Glutamatergic neuron (in vitro differentiated cells): ENCODE measurements around the gene COL20A1. TPM values are rescaled to one million over a fixed set of nuclear protein-coding genes. Genes with fewer than 3 reads are reported as not detected.

ENCODE experiments used
- DNase-seq: peaks from one replicate; pipeline ENCODE4 v3.0.0; 2022
- H3K27ac Mint-ChIP-seq: one replicate; pipeline ENCODE4 v1.8.0; 2020; ENCODE audit warnings: mild to moderate bottlenecking, mixed read lengths, inconsistent platforms; ENCODE audit not compliant: unreplicated experiment
- H3K27me3 Mint-ChIP-seq: one replicate; pipeline ENCODE4 v1.8.0; 2020; ENCODE audit warnings: mild to moderate bottlenecking, moderate library complexity, mixed read lengths, inconsistent platforms; ENCODE audit not compliant: unreplicated experiment
- H3K36me3 Mint-ChIP-seq: one replicate; pipeline ENCODE4 v1.8.0; 2020; ENCODE audit warnings: mild to moderate bottlenecking, mixed read lengths, inconsistent platforms; ENCODE audit not compliant: unreplicated experiment
- H3K4me1 Mint-ChIP-seq: one replicate; pipeline ENCODE4 v1.8.0; 2020; ENCODE audit warnings: mild to moderate bottlenecking, low read depth, mixed read lengths, inconsistent platforms; ENCODE audit not compliant: unreplicated experiment
- H3K4me3 Mint-ChIP-seq: one replicate; pipeline ENCODE4 v1.8.0; 2020; ENCODE audit warnings: mild to moderate bottlenecking, mixed read lengths, inconsistent platforms; ENCODE audit not compliant: unreplicated experiment
- H3K9me3 Mint-ChIP-seq: one replicate; pipeline ENCODE4 v1.8.0; 2020; ENCODE audit warnings: mild to moderate bottlenecking, moderate library complexity, mixed read lengths, inconsistent platforms; ENCODE audit not compliant: unreplicated experiment
- CTCF ChIP-seq: fragments of 200-600 bp; sonication (generic); IDR thresholded peaks from one replicate; pipeline ENCODE4 v1.5.0; 2021; ENCODE audit not compliant: partially characterized antibody, unreplicated experiment
- total RNA-seq: library from RNA; stranded (reverse); fragmentation: NEBNext Ultra II Directional; extraction: Animal tissue kit (Norgen Biotek cat#: 25700); gene quantifications from one replicate; pipeline ENCODE4 v1.2.1, GENCODE V29; 2021; ENCODE audit not compliant: unreplicated experiment

The COL20A1 gene
- total RNA-seq, 1 donor from 2014 or later: 2.1 TPM

GRCh38 chr20:63289311-63290135, 3.5 kb upstream of the COL20A1 start:
- H3K27ac Mint-ChIP-seq: no peak overlapping the region
- DNase-seq: no peak
- peaks cover 2% of the 10 kb centered on the region for H3K9me3 Mint-ChIP-seq
- peaks cover 1% of the 10 kb centered on the region for H3K4me1 Mint-ChIP-seq
- TF ChIP-seq CTCF: no peak
- H3K4me3 Mint-ChIP-seq: no peak overlapping the region
- no peaks in the 10 kb centered on the region for H3K36me3 Mint-ChIP-seq
- peaks cover 7% of the 10 kb centered on the region for H3K27me3 Mint-ChIP-seq

GRCh38 chr20:63290136-63290676, 2.8 kb upstream of the COL20A1 start:
- H3K9me3 Mint-ChIP-seq: peaks cover 2% of the 10 kb centered on the region
- peaks cover 1% of the 10 kb centered on the region for H3K4me1 Mint-ChIP-seq
- H3K36me3 Mint-ChIP-seq: no peaks in the 10 kb centered on the region
- no peak overlapping the region for H3K27ac Mint-ChIP-seq
- no peak for DNase-seq
- H3K4me3 Mint-ChIP-seq: no peak overlapping the region
- no peak for TF ChIP-seq CTCF
- peaks cover 7% of the 10 kb centered on the region for H3K27me3 Mint-ChIP-seq

GRCh38 chr20:63290677-63291472, 2.1 kb upstream of the COL20A1 start:
- Mint-ChIP-seq H3K9me3 (peaks cover 2% of the 10 kb centered on the region), H3K4me3 (no peak overlapping the region), H3K27ac (no peak overlapping the region), H3K4me1 (peaks cover 1% of the 10 kb centered on the region), H3K36me3 (no peaks in the 10 kb centered on the region), H3K27me3 (peaks cover 6% of the 10 kb centered on the region)
- DNase-seq: peak; percentile 77
- peak; percentile 78 for TF ChIP-seq CTCF

- H3K4me1 Mint-ChIP-seq: peaks cover 1% of the 10 kb centered on the region
- no peak for TF ChIP-seq CTCF
- peaks cover 5% of the 10 kb centered on the region for H3K27me3 Mint-ChIP-seq
- peaks cover 2% of the 10 kb centered on the region for H3K9me3 Mint-ChIP-seq
- H3K27ac Mint-ChIP-seq: no peak overlapping the region
- no peak for DNase-seq
- no peak overlapping the region for H3K4me3 Mint-ChIP-seq
- no peaks in the 10 kb centered on the region for H3K36me3 Mint-ChIP-seq
Observed at GRCh38 chr20:63291811-63292210, 1.2 kb upstream of the COL20A1 start.

- Mint-ChIP-seq H3K4me3 (no peak overlapping the region), H3K27ac (no peak overlapping the region), H3K4me1 (peaks cover 1% of the 10 kb centered on the region), H3K9me3 (peaks cover 2% of the 10 kb centered on the region), H3K36me3 (no peaks in the 10 kb centered on the region), H3K27me3 (peaks cover 2% of the 10 kb centered on the region)
- TF ChIP-seq CTCF: no peak
- DNase-seq: no peak
Observed at GRCh38 chr20:63292292-63292701, 689 bp upstream of the COL20A1 start.
